NOMO-1 treated with DMSO at 0.1 percent for 48 hours (cell line): ENCODE results near the gene SLC44A4.
"Not testable (repeated sequence)": the region's sequence is repeated elsewhere in the genome, so short reads cannot be mapped to it uniquely, and the experiment has no call there.

Source experiments
- DNase-seq: peaks from one replicate; lab custom pipeline; 2025; ENCODE audit not compliant: unreplicated experiment; lab: John Stamatoyannopoulos, UW

SLC44A4 gene

DNA sequence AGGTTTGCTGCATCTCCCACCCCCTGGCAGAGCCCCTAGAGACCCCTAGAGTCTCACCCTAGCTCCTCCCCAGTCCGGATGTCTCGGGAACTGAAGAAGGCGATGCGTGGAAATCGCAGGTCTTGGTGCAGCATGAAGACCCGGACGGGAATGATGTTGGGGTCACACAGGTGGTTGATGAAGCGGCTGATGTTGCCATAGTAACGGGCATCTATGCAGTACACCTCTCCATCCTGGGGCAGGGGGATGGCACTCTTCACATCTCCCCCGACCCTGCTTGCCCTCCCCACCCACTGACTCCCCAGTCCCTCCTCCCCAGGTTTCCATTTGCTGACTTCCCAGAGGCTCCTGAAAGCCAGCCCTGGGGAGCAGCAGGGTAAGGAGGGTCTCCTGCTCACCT lies 1.8 kb upstream of the SLC44A4 start:
- DNase-seq, result no peak

DNA sequence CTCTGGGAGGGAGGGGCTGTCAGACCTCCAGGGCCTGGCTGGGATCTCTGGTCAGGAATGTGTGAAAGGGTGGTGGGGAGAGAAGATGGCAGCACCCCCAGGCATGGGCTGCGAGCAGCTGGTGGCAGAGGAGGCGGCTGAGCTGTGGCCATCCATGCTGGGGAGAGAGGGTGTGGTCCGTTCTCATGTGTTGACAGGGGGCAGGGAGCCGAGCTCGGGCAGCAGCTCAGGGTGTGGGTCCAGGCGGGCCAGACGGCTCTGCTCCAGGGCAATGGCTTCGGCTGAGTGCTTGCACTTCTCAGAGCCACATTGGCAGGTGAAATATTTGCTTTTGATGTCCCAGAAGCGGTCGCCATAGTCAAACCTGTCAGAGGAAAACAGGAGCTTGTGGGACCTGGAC lies 1.1 kb upstream of the SLC44A4 start:
- DNase-seq, result no peak

DNA sequence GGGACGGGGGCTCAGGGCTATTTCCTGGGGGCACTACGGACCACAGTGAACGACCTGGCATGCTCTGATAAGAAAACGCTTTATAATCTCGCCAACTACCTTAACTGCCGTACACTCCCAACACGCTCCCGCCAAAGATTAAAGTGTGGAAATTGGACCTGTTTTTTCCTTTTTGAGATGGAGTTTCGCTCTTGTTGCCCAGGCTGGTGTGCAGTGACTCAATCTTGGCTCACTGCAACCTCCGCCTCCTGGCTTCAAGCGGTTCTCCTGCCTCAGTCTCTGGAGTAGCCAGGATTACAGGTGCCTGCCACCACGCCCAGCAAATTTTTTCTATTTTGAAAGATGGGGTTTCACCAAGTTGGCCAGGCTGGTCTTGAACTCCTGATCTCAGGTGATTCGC lies 346 bp upstream of the SLC44A4 start:
- no peak for DNase-seq

DNA sequence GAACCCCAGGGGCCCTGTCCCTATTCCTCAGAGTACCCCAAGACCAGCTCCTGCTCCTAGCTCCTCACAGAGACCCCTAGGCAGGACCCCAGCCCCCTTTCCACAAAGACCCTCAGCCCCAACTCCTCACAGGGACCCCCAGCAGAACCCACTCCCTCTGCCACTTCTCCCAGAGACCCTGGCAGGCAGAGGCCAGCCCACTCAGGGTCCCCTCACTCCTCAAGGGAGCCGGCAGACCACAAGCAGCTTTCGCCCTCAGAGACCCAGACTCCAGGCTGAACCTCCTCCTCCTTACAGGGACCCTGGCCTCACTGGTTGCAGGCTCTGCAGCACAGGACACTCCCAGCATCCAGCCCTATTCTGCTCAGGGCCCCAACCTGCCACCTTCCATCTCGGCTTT lies 575 bp downstream of the SLC44A4 start:
- no peak for DNase-seq

DNA sequence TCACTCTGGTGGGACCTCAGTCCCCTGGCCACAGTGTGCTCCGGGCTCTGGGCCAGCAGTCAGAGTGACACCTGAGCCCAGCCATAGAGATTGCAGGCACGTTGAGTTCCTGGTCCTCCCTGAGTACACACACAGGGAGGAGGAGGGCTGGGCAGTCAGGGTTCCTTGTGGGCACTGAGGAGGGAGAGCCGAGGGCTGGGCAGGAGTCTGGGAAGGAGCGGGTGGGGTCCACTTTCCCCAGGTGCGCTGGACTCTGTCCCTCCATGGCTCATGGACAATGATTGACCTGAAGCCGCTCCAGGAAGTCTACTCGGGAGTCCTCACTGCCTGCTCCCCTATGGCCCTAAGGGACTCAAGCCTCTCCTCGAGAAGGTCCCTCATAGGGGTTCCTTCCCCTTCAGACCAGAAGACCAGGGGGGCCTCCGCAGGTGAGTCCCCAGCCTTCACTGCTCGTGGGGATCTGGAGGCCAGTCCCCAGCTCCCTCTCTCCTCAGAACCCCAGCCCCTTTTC lies 1.1 kb downstream of the SLC44A4 start:
- no peak for DNase-seq

DNA sequence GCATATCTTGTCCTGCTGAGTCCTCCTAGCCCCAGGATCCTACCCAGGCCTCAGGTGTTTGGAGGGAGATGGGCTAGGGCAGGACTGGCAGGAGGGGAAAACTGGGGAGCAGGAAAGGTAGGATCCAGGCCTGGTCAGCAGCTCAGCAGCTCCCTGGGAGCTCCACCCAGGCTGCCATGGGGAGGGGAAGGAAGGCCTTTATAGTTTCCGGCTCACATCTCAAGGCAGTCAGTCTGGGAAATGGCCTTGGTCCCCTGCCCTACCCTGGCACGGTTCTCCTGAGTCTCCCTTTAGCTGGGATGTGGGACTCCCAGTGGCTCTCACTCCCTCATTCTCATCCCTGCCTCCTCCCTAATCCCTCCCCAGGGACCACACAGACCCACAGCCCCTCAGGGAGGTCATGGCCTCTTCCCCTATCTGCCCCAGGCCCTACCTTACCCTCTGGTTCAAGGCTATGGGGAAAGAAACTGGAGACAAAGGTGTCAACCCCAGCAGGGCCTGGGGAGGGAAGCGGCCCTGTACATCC lies 1.6 kb downstream of the SLC44A4 start:
- no peak for DNase-seq

DNA sequence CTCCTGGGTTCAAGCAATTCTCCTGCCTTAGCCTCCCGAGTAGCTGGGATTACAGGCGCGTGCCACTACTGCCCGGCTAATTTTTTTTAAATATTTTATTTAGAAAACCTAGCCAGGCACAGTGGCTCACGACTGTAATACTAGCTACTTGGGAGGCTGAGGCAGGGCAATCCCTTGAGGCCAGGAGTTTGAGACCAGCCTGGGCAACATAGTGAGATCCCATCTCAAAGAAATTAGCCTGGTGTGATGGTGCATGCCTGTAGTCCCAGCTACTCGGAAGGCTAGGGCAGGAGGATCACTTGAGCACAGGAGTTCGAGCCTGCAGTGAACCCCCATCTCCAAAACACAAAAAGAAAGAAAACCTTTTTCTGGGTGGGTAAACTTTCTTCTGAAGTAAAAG lies 2.4 kb downstream of the SLC44A4 start:
- no peak for DNase-seq

DNA sequence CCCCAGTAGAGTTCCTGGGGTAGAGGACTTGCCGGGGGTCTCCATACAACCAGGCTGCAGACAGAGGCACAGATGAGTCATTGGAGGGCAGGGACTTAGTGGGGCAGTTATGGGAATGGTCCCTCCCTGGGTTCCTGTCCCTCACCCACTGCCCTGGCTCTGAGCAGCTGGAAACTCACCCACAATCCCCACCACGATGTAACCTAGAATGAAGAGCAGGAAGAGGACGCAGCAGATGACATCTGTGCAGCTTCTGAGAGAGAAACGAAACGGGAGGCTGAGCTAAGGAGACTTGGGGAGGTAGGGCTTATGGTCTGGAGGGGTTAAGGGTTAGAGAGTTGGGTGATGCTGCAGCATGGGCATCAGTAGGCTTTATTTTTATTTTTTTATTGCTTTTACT lies 2.9 kb downstream of the SLC44A4 start:
- no peak for DNase-seq

DNA sequence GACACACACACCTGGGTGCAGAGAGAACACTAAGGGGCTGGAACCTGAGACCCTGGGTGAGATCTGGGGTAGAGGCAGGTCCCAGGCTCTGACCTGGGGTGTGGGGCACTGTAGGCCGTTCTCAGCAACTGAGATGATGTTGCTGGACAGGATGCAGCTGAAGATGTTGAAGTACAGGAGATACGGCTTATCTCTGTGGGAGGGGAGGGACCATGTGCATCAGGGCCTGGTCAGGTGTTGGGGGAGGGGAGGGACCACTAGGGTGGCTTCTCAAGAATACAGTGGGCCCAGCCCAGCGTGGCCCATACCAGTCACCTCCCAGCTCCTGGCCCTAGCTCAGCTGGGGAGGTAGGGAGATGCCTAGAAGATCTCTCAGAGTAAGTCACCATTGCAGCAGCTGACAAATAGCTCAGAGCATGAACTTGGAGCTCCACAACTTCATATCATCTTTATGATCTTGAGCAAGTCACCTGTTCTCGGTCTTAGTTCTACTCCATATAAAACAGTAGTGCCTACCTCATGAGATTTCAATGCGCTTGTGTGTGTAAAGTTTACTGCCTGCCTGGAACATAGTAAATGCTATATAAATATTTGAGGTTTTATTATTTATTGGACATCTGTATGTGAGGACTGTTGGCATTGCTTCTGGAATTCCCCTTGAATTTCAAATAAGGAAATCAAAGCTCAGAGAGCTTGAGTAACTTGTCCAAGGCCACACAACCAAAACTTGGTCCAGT lies 3.8 kb downstream of the SLC44A4 start:
- no peak for DNase-seq

DNA sequence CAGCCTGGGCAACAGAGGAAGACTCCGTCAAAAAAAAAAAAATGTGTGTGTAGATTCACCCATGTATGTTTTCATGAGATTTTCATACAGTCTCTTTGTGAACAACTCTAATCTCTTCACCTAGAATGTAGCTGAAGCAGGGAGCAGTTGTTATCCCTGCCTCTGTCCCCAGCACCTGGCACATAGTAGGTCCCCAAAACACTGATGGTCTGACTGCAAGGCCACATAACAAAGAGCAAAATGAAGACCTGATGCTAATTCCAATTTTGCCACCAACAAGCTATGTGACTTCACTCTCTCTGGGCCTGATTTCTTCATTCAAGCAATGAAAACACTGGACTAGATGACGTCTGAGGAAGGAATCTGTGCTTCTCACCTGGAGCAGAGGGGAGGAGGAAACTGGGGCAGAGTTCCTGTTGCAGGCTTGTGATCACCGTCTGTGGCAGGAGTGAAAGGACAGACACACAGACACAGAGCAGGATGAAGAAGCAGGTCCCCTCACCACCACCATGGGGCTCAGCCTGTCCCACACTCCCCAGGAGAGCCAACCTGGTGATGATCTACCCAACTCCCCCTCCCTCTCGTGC lies 4.6 kb downstream of the SLC44A4 start:
- DNase-seq, result no peak

DNA sequence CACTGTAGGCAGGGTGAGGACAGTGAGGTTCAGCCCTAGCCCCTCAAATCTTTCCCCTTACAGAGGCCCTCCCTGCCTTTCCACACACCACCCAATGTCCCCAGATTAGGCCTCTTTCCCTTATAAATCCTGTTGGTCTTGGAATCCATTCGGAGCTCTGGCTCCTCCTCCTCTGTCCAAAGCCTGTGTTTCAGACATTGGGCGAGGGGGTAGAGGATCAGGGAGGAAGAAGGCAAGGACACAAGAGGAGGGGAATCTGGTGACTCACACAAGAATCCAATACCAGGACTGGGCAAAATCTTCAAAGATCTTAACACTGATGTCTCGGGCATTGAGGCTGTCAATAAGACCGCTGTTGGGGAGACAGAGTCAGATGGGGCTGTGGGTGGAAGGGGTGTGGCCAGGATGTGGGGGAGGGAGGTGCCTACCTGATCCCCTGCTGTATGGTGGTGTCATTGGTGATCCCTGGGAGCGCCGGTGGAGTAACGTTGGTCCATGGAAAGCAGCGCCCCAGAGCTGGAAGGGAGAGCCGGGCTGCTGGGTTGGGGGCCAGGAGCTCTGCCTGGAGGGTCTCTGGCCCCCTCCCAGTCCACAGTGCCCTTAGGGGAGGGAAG lies 7.6 kb downstream of the SLC44A4 start:
- no peak for DNase-seq

DNA sequence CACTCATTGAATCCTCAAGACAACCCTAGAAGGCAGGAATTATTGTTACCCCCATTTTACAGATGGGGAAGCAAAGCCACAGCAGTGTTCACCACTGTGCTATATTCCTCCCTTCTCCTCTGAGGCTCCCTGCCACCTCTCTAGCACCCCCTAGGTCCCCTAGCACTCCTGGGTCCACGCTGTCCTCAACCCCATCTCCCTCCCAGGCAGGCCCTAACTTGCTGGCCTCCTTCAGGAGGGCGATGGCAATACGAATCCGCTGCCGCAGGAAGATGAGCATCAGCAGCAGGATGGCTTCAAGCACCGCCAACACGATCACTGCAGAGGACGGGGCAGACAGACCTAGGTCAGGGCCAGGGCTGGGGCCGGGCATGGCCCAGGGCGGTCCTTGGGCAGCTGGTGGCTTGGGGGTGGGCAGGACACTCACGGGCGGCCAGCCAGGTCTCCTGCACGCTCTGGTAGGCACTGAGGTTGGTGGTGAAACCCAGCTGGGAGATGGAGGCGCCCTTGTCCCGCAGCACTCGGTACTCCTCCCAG lies 8.3 kb downstream of the SLC44A4 start:
- no peak for DNase-seq

DNA sequence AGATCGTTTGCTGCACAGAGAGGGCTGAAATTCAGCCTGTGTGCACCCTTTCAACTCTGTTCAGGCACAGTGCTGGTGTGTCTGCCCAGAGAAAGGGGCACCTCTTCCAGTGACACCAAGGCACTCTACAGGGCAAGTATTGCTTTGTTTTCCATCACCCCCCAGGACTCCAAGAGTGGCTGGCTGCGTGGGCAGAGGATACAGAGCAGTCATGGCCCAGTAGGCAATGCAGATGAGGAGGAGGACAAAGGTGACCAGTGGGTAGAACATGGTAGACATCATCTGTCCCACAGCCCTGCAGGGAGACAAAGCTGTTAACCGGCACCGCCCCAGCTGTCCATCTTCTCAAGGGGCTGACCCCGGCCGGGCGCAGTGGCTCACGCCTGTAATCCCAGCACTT lies 9.5 kb downstream of the SLC44A4 start:
- DNase-seq, result no peak

DNA sequence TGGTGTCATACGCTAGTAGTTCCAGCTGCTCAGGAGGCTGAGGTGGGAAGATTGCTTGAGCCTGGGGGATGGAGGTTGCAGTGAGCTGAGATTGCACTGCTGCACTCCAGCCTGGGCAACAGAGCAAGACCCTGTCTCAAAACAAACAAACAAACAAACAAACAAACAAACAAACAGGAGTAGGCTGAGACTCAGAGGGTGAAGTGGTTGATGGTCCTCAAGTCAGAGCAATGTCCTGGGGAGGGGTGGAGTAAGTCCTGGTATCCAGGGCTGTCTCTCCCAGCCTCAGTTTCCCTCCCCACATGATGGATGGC lies 10.2 kb downstream of the SLC44A4 start:
- not testable (repeated sequence) for DNase-seq

DNA sequence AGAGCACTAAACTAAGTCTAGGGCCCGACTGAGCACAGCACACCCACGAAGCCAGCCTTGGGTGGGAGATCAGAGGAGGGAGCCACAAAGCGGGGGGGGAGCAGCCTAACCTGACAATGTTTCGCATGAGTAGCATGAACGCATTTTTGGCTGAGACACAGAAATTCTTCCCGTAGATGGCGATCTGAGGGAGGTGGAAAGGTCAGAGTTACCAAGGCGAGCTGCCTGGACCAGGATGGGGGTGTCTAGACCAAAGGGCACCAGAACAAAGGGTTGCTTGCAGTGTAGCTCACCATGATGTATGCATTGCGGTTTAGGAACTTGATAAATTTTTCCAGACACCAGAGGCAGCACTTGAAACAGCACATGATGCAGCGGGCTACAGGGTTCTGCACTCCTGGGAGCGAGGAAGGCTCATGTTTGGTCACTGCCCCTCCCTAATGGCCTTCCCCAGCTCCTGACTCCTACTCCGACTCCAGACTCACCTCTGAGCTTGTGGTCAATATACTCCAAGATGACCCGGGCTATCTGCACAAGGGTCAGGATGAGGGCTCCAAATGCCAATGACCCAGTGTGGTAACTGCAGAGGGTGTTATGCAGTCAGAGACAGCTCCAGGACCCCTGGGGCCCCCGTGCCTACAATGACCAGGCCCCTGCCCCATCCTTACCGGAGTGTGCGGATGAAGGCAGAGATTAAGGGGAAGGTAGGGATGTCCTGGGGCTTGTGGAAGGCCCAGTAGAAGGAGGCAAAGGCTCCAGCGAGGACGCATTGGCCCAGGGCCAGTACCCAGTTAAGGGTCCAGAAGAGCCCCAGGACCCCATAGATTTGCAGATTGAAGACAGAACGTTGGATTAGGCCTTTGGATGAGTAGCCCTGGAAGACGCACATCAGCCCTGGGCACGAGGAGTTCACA lies 13.3 kb downstream of the SLC44A4 start:
- DNase-seq, result no peak

DNA sequence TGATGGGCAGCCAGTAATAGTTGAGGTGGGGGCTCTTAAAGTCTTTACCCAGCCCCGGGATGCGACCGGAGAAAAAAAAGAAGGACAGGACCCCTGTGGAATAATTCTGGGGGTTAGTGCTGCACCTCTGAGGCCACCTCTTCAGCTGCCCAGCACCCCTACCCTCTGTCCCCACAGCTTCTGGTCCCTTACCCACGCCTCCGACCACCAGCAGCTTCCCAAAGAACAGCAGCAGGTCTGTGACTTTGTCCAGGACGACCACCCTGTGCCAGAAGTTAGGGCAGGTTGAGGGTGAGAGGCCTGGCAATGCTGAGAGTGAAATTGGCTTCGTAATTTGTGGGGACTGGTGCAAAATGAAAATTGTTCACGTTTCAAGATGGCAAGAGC lies 14.0 kb downstream of the SLC44A4 start:
- DNase-seq, result no peak

DNA sequence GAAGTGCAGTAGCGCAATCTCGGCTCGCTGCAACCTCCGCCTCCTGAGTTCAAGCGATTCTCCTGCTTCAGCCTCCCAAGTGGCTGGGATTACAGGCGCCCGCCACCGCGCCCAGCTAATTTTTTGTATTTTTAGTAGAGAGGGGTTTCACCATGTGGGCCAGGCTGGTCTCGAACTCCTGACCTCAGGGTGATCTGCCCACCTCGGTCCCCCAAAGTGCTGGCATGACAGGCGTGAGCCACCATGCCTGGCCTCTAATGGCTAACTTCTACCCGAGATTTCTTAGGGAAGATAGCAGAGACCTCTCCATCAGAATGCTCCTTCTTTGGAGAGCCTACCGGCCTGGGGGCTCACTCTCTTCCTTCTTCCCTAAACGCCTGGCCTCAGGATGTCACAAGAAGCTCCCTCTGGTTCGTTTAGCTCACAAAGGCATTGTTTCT lies 14.7 kb downstream of the SLC44A4 start:
- DNase-seq, result not testable (repeated sequence)

DNA sequence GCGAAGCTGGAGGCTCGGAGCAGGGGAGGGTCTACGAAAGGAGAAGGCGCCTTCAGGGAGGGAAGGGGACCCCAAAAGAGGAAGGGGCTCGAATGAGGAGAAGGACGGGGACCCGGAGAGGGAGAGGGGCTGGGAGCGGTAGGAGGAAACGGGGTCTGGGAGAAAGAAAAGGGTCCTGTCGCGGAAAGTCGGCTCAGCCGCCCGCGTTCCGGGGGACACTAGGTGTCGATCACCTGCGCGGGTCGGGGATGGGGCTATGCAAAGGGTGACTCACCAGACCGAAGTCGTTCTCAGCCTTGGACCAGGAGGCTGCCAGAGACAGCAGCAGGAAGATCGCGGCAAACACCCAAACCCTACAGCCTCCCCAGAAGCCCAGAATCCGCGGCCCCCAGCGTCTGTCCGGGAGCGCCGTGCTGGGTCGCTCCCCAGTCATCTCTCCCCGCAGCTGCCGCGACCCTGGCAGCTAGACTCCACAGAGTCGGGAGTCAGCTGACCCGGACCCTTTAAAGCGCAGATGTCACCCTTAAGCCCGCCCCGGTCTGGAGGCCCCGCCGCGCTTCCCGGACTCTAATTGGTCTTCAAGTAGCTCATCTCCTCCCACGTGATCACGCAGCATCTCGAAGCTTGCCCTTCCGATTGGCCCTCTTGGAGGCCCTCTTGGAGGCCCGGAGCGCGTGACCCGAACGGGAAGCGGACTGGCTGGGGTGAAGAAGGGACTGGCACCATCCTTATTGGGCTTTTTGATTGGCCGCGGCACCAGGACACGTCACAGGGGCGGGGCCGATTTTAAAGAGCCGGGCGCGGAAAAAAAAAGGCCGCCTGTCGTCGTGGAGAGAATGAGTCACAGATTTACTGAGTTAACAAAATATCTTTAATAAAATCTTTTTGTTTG lies 16.2 kb downstream of the SLC44A4 start, which contains the start of gene NEU1:
NEU1 (minus strand) TSS at position 478 of the 892 bp plus-strand sequence; CDS start at position 433, 45 bp downstream.
- DNase-seq, result peak; percentile 100

DNA sequence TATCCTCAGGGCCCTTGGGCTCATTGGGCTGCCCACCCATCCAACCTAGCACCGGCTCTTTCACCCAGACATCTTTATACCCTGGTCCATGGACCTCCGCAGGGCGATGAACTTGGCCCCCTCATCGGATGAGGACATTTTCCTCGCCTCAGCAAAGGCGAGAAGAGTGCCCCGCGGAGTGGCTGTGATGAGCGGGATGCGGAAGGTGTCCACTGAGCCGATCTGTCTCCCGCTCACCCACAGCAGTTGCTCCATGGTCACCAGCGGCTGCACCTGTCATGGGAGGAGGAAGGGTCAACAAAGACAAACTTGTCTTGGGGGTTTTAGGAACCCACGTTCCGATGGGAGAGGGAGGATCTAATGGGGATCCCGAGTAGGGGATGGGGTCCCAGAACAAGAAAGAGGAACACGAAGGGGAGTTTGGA lies 16.9 kb downstream of the SLC44A4 start:
- no peak for DNase-seq

DNA sequence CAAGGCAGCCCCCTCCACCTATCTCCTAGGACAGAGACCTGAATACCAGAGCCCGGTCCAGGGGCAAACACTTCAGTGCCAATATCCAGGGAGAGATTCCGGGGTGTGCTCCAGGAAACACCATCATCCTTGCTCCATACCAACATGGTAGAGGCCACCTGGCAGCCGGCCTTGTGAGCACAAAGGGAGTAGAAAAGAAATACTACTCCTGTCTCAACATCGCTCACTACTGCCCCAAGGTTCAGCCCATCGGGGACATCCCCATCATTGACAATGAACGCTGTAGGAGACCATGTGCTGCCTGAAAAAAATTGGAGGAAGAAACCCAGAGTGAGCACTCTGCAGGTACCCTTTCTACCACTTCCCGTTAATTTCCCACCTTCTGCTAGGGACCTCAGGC lies 17.6 kb downstream of the SLC44A4 start:
- no peak for DNase-seq
